PC-9 (cell line): ENCODE data around the gene ESM1.

ENCODE experiments used
- CTCF ChIP-seq: fragments of 200-600 bp; sonication (generic); conservative IDR thresholded peaks from 2 replicates; pipeline ENCODE4 v1.6.1; 2017; ENCODE audit warnings: mixed run types, antibody characterized with exemption, mild to moderate bottlenecking, moderate library complexity
- EZH2 ChIP-seq: fragments of 200-600 bp; sonication (generic); IDR thresholded peaks from 2 replicates; pipeline ENCODE4 v1.8.0; 2017; ENCODE audit warnings: antibody characterized with exemption, low read depth

GRCh38 chr5:54930736-54931135 lies 54.7 kb downstream of the ESM1 start:
- TF ChIP-seq CTCF (no peak), EZH2 (no peak)
